GM12891 (cell line): ENCODE results near the gene S100A12.
A peak's percentile ranks its signal among the peaks of the same experiment; 100 is the strongest.

Source experiments
- DNase-seq: peaks from one replicate; pipeline ENCODE4 v3.0.0; 2011; ENCODE audit warnings: low spot score; ENCODE audit not compliant: insufficient read length
- FAIRE-seq: peaks from 2 replicates; lab custom pipeline; 2011; peaks lifted over from hg19 to GRCh38; lab: Jason Lieb, UNC
- PAX5 ChIP-seq: IDR thresholded peaks from 2 replicates; pipeline ENCODE4 v1.6.1; 2011; ENCODE audit warnings: low read length, moderate library complexity, mild to moderate bottlenecking; ENCODE audit not compliant: insufficient read depth, severe bottlenecking
- POLR2A ChIP-seq: IDR thresholded peaks from 2 replicates; pipeline ENCODE4 v1.6.1; 2011; ENCODE audit warnings: low read depth, low read length, control low read depth
- POLR2AphosphoS5 ChIP-seq: IDR thresholded peaks from 2 replicates; pipeline ENCODE4 v1.6.1; 2011; ENCODE audit warnings: low read depth, low read length, control low read depth
- POU2F2 ChIP-seq: IDR thresholded peaks from 2 replicates; pipeline ENCODE4 v1.6.1; 2011; ENCODE audit warnings: low read depth, mild to moderate bottlenecking, control low read depth, low read length, moderate library complexity
- SPI1 ChIP-seq: IDR thresholded peaks from 2 replicates; pipeline ENCODE4 v1.6.1; 2011; ENCODE audit warnings: low read depth, low read length, control low read depth
- TAF1 ChIP-seq: IDR thresholded peaks from 2 replicates; pipeline ENCODE4 v1.6.1; 2011; ENCODE audit warnings: low read depth, low read length, control low read depth

The S100A12 gene

DNA sequence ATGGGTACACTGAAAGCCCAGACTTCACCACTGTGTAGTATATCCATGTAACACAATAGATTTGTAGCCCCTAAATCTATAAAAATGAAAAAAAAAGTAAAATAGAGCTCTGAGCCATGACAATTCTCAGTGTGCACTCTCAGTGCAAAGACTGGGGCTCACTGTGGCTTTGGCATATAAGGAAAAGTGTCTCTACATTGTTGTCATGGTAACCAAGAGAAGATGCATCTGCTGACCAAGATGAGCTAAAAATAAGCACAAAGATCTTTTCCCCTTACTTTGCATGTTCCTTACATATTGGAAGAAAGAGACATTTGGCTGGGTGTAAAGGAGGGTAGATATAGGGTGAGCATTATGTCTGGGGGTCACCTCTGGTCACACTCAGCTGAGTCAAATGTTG, 38.8 kb downstream of the S100A12 start:
- FAIRE-seq (peak; percentile 58), DNase-seq (no peak)
- no peak for TF ChIP-seq POU2F2
- TF ChIP-seq TAF1 = no peak
- no peak for TF ChIP-seq POLR2A
- no peak for TF ChIP-seq PAX5
- no peak for TF ChIP-seq POLR2AphosphoS5
- no peak for TF ChIP-seq SPI1

DNA sequence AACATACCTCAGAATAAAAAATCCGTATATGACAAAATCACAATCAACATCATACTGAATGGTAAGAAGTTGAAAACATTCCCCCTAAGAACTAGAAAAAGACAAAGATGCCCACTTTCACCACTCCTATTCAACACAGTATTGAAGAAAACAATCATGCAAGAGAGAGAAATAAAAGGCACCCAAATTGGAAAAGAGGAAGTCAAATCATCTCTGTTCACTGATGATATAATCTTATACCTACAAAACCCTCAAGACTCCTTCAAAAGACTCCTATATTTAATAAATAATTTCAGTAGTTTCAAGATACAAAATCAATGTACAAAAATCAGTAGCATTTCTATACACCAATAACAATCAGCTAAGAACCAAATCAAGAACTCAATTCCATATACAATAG, 41.5 kb downstream of the S100A12 start:
- DNase-seq = no peak
- TF ChIP-seq POLR2A = no peak
- TF ChIP-seq SPI1 = peak; percentile 47; the same call in 1 of the 2 replicates
- no peak for TF ChIP-seq POU2F2
- FAIRE-seq = no peak

DNA sequence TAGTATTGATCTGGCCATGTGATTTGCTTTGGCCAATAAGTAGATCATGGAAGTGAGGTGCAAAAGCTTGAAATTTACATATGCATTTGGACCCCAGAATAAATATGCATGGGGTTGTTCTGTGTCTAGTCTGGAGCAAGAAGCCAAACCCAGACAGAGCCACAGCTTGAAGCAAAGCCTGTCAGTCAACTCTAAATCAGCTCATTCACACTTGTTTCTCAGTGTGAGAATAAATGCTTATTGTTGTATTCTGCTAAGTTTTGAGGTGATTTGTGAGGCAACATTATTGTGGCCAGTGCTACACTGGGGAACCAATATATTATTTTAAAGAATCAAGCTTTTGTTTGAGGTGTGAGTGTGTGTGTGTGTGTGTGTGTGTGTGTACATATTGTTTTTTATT, 50.5 kb downstream of the S100A12 start:
- TF ChIP-seq SPI1 (no peak), POLR2AphosphoS5 (no peak), PAX5 (no peak), POU2F2 (no peak), TAF1 (no peak), POLR2A (no peak)
- DNase-seq = no peak
- no peak for FAIRE-seq
